GM10266 (cell line): ENCODE data around the gene KRTAP5-6.

Experiments
- DNase-seq: peaks from one replicate; pipeline ENCODE4 v3.0.0; 2012; ENCODE audit errors: extremely low spot score
- TF ChIP-seq, protein P1 (sequence below): IDR thresholded peaks from 2 replicates; pipeline ENCODE4 v1.5.1; 2012; ENCODE audit warnings: mild to moderate bottlenecking, low read depth; ENCODE audit not compliant: control insufficient read depth, insufficient read depth; ENCODE audit errors: missing control alignments

The KRTAP5-6 gene

DNA sequence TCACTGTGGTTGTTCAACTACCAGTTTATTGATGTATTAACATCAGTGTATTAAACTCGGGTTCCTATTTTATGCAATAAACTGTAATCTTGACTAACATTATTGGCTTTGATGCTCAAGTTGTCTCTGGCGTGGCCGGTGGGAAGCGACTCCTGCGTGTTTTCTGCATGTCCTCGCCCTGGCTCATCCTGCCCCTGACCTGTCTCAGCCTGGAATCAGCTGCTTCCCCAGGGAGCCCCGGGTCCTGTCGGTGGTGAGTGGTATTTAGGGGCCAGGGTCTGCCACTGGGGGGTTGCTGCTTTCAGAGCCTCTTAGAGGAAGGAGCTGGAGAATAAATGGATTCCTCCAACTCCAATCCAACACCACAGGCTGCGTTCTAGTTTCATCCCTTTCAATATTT lies 30.9 kb downstream of the KRTAP5-6 start:
- TF ChIP-seq, protein P1, sequence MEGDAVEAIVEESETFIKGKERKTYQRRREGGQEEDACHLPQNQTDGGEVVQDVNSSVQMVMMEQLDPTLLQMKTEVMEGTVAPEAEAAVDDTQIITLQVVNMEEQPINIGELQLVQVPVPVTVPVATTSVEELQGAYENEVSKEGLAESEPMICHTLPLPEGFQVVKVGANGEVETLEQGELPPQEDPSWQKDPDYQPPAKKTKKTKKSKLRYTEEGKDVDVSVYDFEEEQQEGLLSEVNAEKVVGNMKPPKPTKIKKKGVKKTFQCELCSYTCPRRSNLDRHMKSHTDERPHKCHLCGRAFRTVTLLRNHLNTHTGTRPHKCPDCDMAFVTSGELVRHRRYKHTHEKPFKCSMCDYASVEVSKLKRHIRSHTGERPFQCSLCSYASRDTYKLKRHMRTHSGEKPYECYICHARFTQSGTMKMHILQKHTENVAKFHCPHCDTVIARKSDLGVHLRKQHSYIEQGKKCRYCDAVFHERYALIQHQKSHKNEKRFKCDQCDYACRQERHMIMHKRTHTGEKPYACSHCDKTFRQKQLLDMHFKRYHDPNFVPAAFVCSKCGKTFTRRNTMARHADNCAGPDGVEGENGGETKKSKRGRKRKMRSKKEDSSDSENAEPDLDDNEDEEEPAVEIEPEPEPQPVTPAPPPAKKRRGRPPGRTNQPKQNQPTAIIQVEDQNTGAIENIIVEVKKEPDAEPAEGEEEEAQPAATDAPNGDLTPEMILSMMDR: no peak
- DNase-seq: no peak

DNA sequence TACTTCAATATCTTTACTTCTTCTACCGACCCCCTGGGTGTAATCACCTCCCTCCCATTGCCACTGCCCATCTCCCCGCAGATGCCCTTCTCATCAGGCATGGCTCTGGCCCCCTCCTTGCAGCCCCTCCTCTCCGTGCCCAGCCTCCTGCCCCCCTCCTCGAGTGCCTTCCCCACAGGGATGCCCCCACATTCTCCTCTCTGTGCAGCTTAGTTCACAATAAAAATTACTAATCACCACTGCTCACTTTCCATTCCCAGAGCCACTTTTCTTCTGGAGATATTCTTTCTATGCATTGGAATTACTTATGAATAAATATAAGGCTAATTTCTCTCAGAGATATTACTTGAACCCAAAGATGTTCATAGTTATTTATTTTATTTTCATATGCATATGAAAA lies 31.3 kb downstream of the KRTAP5-6 start:
- TF ChIP-seq, protein P1: no peak
- no peak for DNase-seq

DNA sequence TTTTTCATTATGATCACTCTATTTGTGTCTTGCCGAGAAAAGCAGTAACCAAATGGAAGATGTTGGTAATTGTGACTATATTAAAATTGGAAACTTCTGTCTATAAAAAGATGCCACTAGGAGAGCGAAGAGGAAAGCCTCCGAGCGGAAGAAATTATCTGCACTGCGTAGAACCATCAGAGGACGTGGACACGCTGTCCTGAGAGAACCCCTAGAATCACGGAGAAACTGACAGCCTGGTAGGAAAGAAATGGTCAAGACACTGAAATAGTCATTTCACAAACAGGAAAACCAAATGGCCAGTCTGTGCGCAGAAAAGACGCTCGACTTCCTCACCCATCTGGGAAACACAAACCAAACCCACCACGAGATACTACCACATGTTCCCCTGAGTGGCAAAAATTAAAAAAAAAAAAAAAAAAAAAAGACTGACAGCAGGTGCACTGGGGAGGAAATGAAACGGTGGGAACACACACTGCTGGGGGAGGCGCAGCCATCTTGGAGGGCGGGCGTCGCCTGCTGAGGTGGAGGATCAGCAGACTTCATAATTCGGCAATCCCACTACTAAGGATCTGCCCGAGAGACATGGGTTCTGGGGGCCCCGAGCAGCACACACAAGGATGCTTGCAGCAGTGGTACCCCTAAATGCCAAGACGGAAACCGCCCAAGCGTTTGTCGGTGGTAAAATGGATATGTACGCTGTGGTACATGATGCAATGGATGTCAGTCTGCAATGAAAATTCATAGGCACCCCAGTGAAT lies 32.1 kb downstream of the KRTAP5-6 start:
- TF ChIP-seq, protein P1: no peak
- no peak for DNase-seq

DNA sequence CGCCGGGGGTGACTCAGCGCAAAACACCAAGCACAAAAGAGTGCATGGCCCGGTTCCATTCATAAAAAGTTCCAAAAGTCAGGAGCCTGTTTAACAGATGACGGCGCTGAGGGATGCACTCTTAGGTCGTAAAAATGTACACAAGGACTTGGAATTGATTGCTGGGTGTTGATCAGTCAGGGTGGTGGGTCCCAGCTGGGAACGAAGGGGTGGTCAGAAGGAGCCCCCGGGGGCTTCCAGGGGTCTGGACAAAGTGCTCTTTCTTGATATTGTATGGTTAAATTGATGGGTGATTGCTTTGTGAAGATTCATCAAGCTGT lies 32.7 kb downstream of the KRTAP5-6 start:
- no peak for DNase-seq
- TF ChIP-seq, protein P1: no peak

DNA sequence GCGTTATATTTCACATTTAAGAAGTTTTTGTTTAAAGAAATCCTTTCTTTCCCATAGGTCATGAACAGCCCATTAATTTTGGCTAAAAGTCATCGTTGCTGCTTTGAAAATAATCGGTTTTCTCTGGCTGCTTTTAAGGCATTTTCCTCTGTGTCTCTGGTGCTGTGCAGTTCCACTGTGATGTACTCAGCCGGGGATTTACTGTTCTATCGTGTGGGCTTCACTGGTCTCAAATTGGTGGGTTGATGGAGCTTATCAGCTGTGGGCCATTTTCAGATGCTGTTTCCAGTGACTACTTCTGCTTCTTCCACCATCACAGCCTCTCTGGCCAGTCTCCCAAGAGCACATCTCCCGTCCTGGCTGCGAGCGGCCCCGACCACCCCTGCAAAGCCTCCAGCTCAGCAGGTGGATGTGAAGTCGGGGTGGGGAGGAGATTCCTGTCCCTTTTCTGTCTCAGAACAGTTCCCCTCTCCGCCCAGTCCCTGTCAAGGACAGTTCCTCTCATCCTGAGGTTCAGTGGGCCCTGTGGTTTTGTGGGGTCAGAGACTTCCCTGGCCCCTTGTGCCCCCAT lies 33.1 kb downstream of the KRTAP5-6 start:
- TF ChIP-seq, protein P1: no peak
- no peak for DNase-seq

DNA sequence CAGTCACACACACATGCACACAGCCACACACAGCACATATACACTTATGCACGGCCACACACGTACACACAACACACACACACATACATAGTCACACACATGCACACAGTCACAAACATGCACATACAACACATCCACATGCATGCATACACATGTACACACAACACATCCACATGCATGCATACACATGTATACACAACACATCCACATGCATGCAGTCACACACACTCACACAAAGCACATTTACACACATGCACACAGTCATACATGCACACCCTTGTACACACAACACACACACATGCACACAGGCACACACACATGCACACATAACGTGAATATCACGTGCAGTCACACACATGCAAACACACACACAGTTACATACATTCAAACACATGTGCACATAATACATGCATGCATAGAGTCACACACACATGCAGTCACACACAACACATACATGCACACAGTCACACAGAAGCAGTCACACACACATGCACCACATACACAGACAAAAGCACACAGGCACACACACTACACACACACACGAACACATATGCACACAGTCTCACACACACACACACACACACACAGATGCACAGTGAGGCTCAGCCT lies 34.6 kb downstream of the KRTAP5-6 start:
- TF ChIP-seq, protein P1: no peak
- DNase-seq: no peak

DNA sequence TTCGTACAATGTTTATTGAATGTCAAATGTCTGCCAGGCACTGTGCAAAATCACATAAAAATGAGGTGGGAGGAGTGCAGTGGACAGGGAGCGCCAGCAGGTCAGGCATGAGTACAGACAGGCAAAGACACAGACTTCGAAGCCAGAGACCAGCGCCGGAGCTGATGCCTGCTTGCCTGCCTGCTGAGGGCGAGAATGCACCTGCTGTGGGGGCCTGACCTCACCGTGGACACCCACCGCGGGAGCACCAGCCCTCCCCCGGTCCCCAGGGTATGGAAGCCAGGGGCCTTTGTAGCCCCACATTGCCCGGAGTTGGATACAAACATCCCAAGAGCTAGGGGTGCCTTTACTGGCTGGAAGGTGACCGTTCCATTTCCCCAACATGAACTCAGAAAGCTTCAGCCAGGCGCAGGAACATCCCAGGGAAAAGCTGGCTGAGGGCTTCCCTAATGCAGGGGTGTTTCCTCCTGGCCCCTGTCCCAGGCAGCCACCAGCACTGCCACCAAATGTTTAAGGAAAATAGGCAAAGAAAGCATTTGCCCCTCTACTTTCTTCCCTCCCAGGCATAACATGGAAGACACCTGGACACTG lies 35.5 kb downstream of the KRTAP5-6 start:
- DNase-seq: no peak
- TF ChIP-seq, protein P1: no peak
